Measurements from ENCODE around the gene ANKS1B. TPM values are rescaled to one million over a fixed set of nuclear protein-coding genes. Genes with fewer than 3 reads are reported as not detected.

The ANKS1B gene
- total and polyA plus RNA-seq, 4 donors: 0.03 to 3.4 (median 0.53) TPM

DNA sequence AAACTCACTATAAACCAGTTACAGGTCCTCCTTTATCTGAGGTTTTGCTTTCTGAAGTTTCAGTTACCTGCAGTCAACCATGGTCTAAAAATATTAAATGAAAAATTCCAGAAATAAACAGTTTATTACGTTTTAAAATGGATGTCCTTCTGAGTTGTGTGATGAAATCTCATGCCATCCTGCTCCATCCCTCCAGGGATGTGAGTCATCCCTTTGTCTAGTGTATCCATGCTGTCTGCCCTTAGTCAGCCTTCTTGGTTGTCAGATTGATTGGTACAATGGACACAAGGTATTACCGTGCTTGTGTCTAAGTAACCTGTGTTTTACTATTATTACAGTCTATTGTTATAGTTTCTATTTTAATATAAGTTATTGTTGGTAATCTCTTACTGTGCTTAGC lies 1011.3 kb downstream of the ANKS1B start:
- no peaks in the 10 kb centered on the region for H3K9me3 ChIP-seq (ENCODE audit: control insufficient read depth in 4 of 4, low read length in 3 of 4)
- TF ChIP-seq, protein P1, sequence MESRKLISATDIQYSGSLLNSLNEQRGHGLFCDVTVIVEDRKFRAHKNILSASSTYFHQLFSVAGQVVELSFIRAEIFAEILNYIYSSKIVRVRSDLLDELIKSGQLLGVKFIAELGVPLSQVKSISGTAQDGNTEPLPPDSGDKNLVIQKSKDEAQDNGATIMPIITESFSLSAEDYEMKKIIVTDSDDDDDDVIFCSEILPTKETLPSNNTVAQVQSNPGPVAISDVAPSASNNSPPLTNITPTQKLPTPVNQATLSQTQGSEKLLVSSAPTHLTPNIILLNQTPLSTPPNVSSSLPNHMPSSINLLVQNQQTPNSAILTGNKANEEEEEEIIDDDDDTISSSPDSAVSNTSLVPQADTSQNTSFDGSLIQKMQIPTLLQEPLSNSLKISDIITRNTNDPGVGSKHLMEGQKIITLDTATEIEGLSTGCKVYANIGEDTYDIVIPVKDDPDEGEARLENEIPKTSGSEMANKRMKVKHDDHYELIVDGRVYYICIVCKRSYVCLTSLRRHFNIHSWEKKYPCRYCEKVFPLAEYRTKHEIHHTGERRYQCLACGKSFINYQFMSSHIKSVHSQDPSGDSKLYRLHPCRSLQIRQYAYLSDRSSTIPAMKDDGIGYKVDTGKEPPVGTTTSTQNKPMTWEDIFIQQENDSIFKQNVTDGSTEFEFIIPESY (IDR thresholded peaks at IDR 0.05): no peak
- no peak for TF ChIP-seq GABPA (IDR thresholded peaks at IDR 0.05 in 1 of 2, conservative IDR thresholded peaks at IDR 0.05 in 1 of 2)
- TF ChIP-seq TAF1 (conservative IDR thresholded peaks at IDR 0.05): no peak
- TF ChIP-seq NR2F2 (IDR thresholded peaks at IDR 0.05): no peak
- no peak overlapping the region for H3K27ac ChIP-seq (ENCODE audit: low read depth in 1 of 2, low read length in 2 of 2)
- H3K36me3 ChIP-seq (ENCODE audit: control insufficient read depth in 4 of 4, insufficient read depth in 3 of 4, low read depth in 1 of 4, low read length in 3 of 4): no peaks in the 10 kb centered on the region
- DNase-seq (ENCODE audit: low spot score): no peak
- no peak overlapping the region for H3K4me3 ChIP-seq (ENCODE audit: low read depth in 1 of 3, low read length in 3 of 3)
- no peaks in the 10 kb centered on the region for H3K4me1 ChIP-seq (ENCODE audit: control insufficient read depth in 4 of 4, insufficient read depth in 4 of 4, low read length in 3 of 4)
- peaks cover 0 to 3% (median 0%) of the 10 kb centered on the region in 4 donors for H3K27me3 ChIP-seq (ENCODE audit: control insufficient read depth in 4 of 4, insufficient read depth in 4 of 4, low read length in 3 of 4)
- 72% methylated on average over 2 of the region's 2 CpGs for WGBS
- no peak overlapping the region for H3K9ac ChIP-seq (ENCODE audit: low read depth in 1 of 2, low read length in 2 of 2)

DNA sequence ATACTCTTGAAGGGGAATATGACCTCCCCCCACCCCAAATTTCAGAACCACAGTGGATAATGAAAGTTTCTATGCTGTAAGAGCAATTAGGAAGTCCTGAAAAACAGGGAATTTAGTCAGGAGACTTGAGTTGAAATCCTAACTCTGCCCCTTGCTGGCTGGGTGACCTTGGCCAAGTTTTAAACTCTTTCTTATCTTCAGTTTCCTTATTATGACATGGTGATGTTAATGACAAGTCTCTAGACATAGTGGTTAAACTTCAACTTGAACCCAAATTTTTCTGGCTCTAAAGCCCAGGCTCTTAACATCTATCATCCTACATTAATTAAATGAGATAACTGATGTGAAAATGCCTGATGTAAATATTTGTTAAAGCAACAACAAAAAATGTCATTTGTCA lies 1013.8 kb downstream of the ANKS1B start:
- no peak for DNase-seq (ENCODE audit: low spot score)
- H3K9ac ChIP-seq (ENCODE audit: low read depth in 1 of 2, low read length in 2 of 2): no peak overlapping the region
- peaks cover 0 to 3% (median 0%) of the 10 kb centered on the region in 4 donors for H3K27me3 ChIP-seq (ENCODE audit: control insufficient read depth in 4 of 4, insufficient read depth in 4 of 4, low read length in 3 of 4)
- no peaks in the 10 kb centered on the region for H3K4me1 ChIP-seq (ENCODE audit: control insufficient read depth in 4 of 4, insufficient read depth in 4 of 4, low read length in 3 of 4)
- no peaks in the 10 kb centered on the region for H3K9me3 ChIP-seq (ENCODE audit: control insufficient read depth in 4 of 4, low read length in 3 of 4)
- H3K27ac ChIP-seq (ENCODE audit: low read depth in 1 of 2, low read length in 2 of 2): no peak overlapping the region
- H3K36me3 ChIP-seq (ENCODE audit: control insufficient read depth in 4 of 4, insufficient read depth in 3 of 4, low read depth in 1 of 4, low read length in 3 of 4): no peaks in the 10 kb centered on the region
- H3K4me3 ChIP-seq (ENCODE audit: low read depth in 1 of 3, low read length in 3 of 3): no peak overlapping the region
- TF ChIP-seq EGR1 (IDR thresholded peaks at IDR 0.05; ENCODE audit: low read depth in 2 of 2) (no peak), GABPA (IDR thresholded peaks at IDR 0.05 in 1 of 2, conservative IDR thresholded peaks at IDR 0.05 in 1 of 2) (no peak), FOXA2 (IDR thresholded peaks at IDR 0.05) (no peak), TAF1 (conservative IDR thresholded peaks at IDR 0.05) (no peak), NR2F2 (IDR thresholded peaks at IDR 0.05) (no peak), YY1 (IDR thresholded peaks at IDR 0.05) (no peak), JUND (IDR thresholded peaks at IDR 0.05) (no peak), RXRA (IDR thresholded peaks at IDR 0.05) (no peak), SP1 (IDR thresholded peaks at IDR 0.05) (no peak), RAD21 (IDR thresholded peaks at IDR 0.05) (no peak)
- TF ChIP-seq, protein P2, sequence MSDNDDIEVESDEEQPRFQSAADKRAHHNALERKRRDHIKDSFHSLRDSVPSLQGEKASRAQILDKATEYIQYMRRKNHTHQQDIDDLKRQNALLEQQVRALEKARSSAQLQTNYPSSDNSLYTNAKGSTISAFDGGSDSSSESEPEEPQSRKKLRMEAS (IDR thresholded peaks at IDR 0.05): no peak
- TF ChIP-seq, protein P3, sequence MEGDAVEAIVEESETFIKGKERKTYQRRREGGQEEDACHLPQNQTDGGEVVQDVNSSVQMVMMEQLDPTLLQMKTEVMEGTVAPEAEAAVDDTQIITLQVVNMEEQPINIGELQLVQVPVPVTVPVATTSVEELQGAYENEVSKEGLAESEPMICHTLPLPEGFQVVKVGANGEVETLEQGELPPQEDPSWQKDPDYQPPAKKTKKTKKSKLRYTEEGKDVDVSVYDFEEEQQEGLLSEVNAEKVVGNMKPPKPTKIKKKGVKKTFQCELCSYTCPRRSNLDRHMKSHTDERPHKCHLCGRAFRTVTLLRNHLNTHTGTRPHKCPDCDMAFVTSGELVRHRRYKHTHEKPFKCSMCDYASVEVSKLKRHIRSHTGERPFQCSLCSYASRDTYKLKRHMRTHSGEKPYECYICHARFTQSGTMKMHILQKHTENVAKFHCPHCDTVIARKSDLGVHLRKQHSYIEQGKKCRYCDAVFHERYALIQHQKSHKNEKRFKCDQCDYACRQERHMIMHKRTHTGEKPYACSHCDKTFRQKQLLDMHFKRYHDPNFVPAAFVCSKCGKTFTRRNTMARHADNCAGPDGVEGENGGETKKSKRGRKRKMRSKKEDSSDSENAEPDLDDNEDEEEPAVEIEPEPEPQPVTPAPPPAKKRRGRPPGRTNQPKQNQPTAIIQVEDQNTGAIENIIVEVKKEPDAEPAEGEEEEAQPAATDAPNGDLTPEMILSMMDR (IDR thresholded peaks at IDR 0.05; ENCODE audit: low read depth, low read length, missing input control): no peak
- TF ChIP-seq, protein P4, sequence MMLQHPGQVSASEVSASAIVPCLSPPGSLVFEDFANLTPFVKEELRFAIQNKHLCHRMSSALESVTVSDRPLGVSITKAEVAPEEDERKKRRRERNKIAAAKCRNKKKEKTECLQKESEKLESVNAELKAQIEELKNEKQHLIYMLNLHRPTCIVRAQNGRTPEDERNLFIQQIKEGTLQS (IDR thresholded peaks at IDR 0.05): no peak
- TF ChIP-seq, protein P5, sequence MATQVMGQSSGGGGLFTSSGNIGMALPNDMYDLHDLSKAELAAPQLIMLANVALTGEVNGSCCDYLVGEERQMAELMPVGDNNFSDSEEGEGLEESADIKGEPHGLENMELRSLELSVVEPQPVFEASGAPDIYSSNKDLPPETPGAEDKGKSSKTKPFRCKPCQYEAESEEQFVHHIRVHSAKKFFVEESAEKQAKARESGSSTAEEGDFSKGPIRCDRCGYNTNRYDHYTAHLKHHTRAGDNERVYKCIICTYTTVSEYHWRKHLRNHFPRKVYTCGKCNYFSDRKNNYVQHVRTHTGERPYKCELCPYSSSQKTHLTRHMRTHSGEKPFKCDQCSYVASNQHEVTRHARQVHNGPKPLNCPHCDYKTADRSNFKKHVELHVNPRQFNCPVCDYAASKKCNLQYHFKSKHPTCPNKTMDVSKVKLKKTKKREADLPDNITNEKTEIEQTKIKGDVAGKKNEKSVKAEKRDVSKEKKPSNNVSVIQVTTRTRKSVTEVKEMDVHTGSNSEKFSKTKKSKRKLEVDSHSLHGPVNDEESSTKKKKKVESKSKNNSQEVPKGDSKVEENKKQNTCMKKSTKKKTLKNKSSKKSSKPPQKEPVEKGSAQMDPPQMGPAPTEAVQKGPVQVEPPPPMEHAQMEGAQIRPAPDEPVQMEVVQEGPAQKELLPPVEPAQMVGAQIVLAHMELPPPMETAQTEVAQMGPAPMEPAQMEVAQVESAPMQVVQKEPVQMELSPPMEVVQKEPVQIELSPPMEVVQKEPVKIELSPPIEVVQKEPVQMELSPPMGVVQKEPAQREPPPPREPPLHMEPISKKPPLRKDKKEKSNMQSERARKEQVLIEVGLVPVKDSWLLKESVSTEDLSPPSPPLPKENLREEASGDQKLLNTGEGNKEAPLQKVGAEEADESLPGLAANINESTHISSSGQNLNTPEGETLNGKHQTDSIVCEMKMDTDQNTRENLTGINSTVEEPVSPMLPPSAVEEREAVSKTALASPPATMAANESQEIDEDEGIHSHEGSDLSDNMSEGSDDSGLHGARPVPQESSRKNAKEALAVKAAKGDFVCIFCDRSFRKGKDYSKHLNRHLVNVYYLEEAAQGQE (IDR thresholded peaks at IDR 0.05): no peak
- TF ChIP-seq, protein P1 (IDR thresholded peaks at IDR 0.05): no peak
